ENCODE results near the gene TXNDC15. TPM values are rescaled to one million over a fixed set of nuclear protein-coding genes. Genes with fewer than 3 reads are reported as not detected.

TXNDC15 gene
- polyA plus RNA-seq, 1 of the 3 experiments (the other 2 are of a cell fraction): 112 TPM

GRCh38 chr5:134902071-134902801 is 28.1 kb downstream of the TXNDC15 start:
- peaks cover 10% of the 10 kb centered on the region for H3K79me2 ChIP-seq (ENCODE audit: insufficient read depth)
- no peak overlapping the region for H3K4me2 ChIP-seq
- TF ChIP-seq FOSL2 (IDR thresholded peaks at IDR 0.05; ENCODE audit: borderline replicate concordance, low read depth): peak; percentile 13; the same call in 1 of the 2 replicates
- no peak for TF ChIP-seq GATA2 (CRISPR knock-in tag; IDR thresholded peaks at IDR 0.05)
- TF ChIP-seq, protein P1, sequence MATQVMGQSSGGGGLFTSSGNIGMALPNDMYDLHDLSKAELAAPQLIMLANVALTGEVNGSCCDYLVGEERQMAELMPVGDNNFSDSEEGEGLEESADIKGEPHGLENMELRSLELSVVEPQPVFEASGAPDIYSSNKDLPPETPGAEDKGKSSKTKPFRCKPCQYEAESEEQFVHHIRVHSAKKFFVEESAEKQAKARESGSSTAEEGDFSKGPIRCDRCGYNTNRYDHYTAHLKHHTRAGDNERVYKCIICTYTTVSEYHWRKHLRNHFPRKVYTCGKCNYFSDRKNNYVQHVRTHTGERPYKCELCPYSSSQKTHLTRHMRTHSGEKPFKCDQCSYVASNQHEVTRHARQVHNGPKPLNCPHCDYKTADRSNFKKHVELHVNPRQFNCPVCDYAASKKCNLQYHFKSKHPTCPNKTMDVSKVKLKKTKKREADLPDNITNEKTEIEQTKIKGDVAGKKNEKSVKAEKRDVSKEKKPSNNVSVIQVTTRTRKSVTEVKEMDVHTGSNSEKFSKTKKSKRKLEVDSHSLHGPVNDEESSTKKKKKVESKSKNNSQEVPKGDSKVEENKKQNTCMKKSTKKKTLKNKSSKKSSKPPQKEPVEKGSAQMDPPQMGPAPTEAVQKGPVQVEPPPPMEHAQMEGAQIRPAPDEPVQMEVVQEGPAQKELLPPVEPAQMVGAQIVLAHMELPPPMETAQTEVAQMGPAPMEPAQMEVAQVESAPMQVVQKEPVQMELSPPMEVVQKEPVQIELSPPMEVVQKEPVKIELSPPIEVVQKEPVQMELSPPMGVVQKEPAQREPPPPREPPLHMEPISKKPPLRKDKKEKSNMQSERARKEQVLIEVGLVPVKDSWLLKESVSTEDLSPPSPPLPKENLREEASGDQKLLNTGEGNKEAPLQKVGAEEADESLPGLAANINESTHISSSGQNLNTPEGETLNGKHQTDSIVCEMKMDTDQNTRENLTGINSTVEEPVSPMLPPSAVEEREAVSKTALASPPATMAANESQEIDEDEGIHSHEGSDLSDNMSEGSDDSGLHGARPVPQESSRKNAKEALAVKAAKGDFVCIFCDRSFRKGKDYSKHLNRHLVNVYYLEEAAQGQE (IDR thresholded peaks at IDR 0.05; ENCODE audit: low read depth, low read length): no peak
- CTCF ChIA-PET: interaction anchor here (1.2 kb wide), 1 partner anchor 140 kb away, joined by 3 read pairs; no protein-coding TSS in a partner anchor
- H3K9me3 ChIP-seq: no peaks in the 10 kb centered on the region
- no peaks in the 10 kb centered on the region for H3K27me3 ChIP-seq (ENCODE audit: insufficient read depth)
- H3K9me2 ChIP-seq: no peaks in the 10 kb centered on the region
- no peak for DNase-seq
- 80% methylated on average over 10 of the region's 10 CpGs for WGBS (ENCODE audit: low lambda C conversion rate)
- no peak overlapping the region for H3K4me3 ChIP-seq (ENCODE audit: low read depth in 2 of 2, low read length in 1 of 2)
- POLR2A ChIA-PET: no interaction called here
- peaks cover 6 to 43% of the 10 kb centered on the region in 2 experiments for H3K36me3 ChIP-seq (replicated peaks in 1 of 2; ENCODE audit: control insufficient read depth in 1 of 2, insufficient read depth in 2 of 2, low read length in 1 of 2)
- no peak overlapping the region for H3K9ac ChIP-seq
- H3K27ac ChIP-seq (ENCODE audit: low read depth in 2 of 2, low read length in 1 of 2): no peak overlapping the region
- H4K20me1 ChIP-seq (ENCODE audit: insufficient read depth): no peaks in the 10 kb centered on the region
- no peak overlapping the region for H2AFZ ChIP-seq (ENCODE audit: low read depth)
- no peaks in the 10 kb centered on the region for H3K4me1 ChIP-seq (ENCODE audit: control insufficient read depth in 1 of 2, insufficient read depth in 2 of 2, low read depth in 1 of 2, low read length in 1 of 2)
- peaks cover 21% of the 10 kb centered on the region for H3F3A ChIP-seq (replicated peaks; ENCODE audit: insufficient read depth)

- H3K4me1 ChIP-seq (ENCODE audit: control insufficient read depth in 1 of 2, insufficient read depth in 2 of 2, low read depth in 1 of 2, low read length in 1 of 2): no peaks in the 10 kb centered on the region
- H3K4me3 ChIP-seq (ENCODE audit: low read depth in 2 of 2, low read length in 1 of 2): peak within 1 kb of the TSS; percentile 60 to 78
- H3F3A ChIP-seq (replicated peaks; ENCODE audit: insufficient read depth): peaks cover 21% of the 10 kb centered on the region
- peaks cover 3 to 20% of the 10 kb centered on the region in 2 experiments for H3K36me3 ChIP-seq (replicated peaks in 1 of 2; ENCODE audit: control insufficient read depth in 1 of 2, insufficient read depth in 2 of 2, low read length in 1 of 2)
- H3K4me2 ChIP-seq: peak within 1 kb of the TSS; percentile 86
- no CpG with 5 or more reads among the region's 84 CpGs for WGBS (ENCODE audit: low lambda C conversion rate)
- peak within 1 kb of the TSS; percentile 87 to 88 for H3K27ac ChIP-seq (ENCODE audit: low read depth in 2 of 2, low read length in 1 of 2)
- ChIA-PET CTCF (interaction anchor here (0.6 to 2.9 kb wide), 60 partner anchors 10 to 1643 kb away, joined by 3 to 25 read pairs (median 4); partner anchors contain the start of genes C5orf24, CAMLG, DDX46 and TXNDC15), POLR2A (interaction anchor here (0.5 to 2.5 kb wide), 10 partner anchors 10 to 333 kb away, joined by 3 to 17 read pairs (median 4); partner anchors contain the start of genes C5orf24, CAMLG, DDX46 and TXNDC15)
- H4K20me1 ChIP-seq (ENCODE audit: insufficient read depth): no peaks in the 10 kb centered on the region
- H3K27me3 ChIP-seq (ENCODE audit: insufficient read depth): no peaks in the 10 kb centered on the region
- H2AFZ ChIP-seq (ENCODE audit: low read depth): peak within 1 kb of the TSS; percentile 90
- H3K79me2 ChIP-seq (ENCODE audit: insufficient read depth): peaks cover 10% of the 10 kb centered on the region
- DNase-seq: peak; percentile 93
- peak within 1 kb of the TSS; percentile 93 for H3K9ac ChIP-seq
- H3K9me2 ChIP-seq: no peaks in the 10 kb centered on the region
- H3K9me3 ChIP-seq: no peaks in the 10 kb centered on the region
- TF ChIP-seq, protein P2, sequence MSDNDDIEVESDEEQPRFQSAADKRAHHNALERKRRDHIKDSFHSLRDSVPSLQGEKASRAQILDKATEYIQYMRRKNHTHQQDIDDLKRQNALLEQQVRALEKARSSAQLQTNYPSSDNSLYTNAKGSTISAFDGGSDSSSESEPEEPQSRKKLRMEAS (IDR thresholded peaks at IDR 0.05; ENCODE audit: low read depth): peak; percentile 83
- TF ChIP-seq SMC3 (IDR thresholded peaks at IDR 0.05; ENCODE audit: low read depth, low read length) (peak; percentile 49), TAF1 (IDR thresholded peaks at IDR 0.05; ENCODE audit: borderline replicate concordance, low read depth, low read length) (peak; percentile 53; the same call in 1 of the 2 replicates), FOXM1 (IDR thresholded peaks at IDR 0.05; ENCODE audit: low read depth) (no peak), EP300 (IDR thresholded peaks at IDR 0.05; ENCODE audit: borderline replicate concordance in 1 of 2, low read depth in 1 of 2, low read length in 1 of 2) (0 out of 4 replicates have a peak, but pooled peaks of 1 of the 2 experiments have one; percentile 12), RXRA (IDR thresholded peaks at IDR 0.05; ENCODE audit: borderline replicate concordance, low read depth) (no peak; the same call in 1 of the 2 replicates), RAD21 (IDR thresholded peaks at IDR 0.05; ENCODE audit: low read length) (peak; percentile 58), GABPA (IDR thresholded peaks at IDR 0.05; ENCODE audit: low read depth) (no peak), RCOR1 (IDR thresholded peaks at IDR 0.05; ENCODE audit: low read length) (peak; percentile 59; the same call in 1 of the 2 replicates), NFIC (IDR thresholded peaks at IDR 0.05; ENCODE audit: borderline replicate concordance) (no peak; the same call in 1 of the 2 replicates), IRF3 (IDR thresholded peaks at IDR 0.05; ENCODE audit: low read depth, low read length) (no peak), SIN3A (IDR thresholded peaks at IDR 0.05; ENCODE audit: borderline replicate concordance, low read depth, low read length) (0 out of 2 replicates have a peak, but pooled peaks have one; percentile 38), YY1 (IDR thresholded peaks at IDR 0.05; ENCODE audit: low read depth) (peak; percentile 55), ZBTB33 (IDR thresholded peaks at IDR 0.05; ENCODE audit: borderline replicate concordance, low read depth) (no peak), POLR2AphosphoS5 (IDR thresholded peaks at IDR 0.05; ENCODE audit: low read depth, low read length) (peak; percentile 50)
Observed at GRCh38 chr5:134904610-134905245, 30.6 kb downstream of the TXNDC15 start, which contains the start of gene PCBD2. TSS of gene PCBD2 (plus strand) at chr5:134905131. CDS start at chr5:134905140, 9 bp downstream.

Data from SK-N-SH (cell line).